NCI-H82 treated with DMSO at 0.1 percent for 48 hours (cell line): ENCODE data around the gene ESX1.
"Not testable (repeated sequence)": the region's sequence is repeated elsewhere in the genome, so short reads cannot be mapped to it uniquely, and the experiment has no call there.

ENCODE experiments used
- DNase-seq: peaks from one replicate; lab custom pipeline; 2025; ENCODE audit not compliant: unreplicated experiment; lab: John Stamatoyannopoulos, UW

Gene ESX1

GRCh38 chrX:104254442-104255115 lies at the start of gene ESX1:
ESX1 (minus strand) TSS chrX:104254933; CDS start chrX:104254849, 84 bp downstream.
- no peak for DNase-seq

- no peak for DNase-seq
These were observed 40.9 kb upstream of the ESX1 start for GRCh38 chrX:104295636-104296035.

GRCh38 chrX:104288961-104289360 lies 34.2 kb upstream of the ESX1 start:
- DNase-seq: no peak

DNA sequence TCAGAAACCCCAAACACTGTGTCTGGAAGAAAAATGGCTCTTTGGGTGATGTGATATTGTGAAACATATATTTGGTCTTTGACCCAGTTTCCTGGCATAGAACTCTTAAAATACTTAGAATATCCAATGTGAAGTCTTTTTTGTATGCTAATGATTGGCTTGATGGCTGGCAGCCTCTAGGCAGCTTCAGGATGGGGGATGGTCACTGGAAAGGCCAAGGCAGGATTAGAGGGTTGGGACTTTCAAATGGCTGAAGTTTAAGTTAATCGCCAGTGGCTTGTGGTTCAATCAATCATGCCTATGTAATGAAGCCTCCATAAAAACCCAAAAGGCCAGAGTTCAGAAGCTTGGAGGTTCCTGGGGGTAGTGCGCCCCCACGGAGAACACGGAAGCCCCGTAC lies 33.5 kb upstream of the ESX1 start:
- DNase-seq: no peak

DNA sequence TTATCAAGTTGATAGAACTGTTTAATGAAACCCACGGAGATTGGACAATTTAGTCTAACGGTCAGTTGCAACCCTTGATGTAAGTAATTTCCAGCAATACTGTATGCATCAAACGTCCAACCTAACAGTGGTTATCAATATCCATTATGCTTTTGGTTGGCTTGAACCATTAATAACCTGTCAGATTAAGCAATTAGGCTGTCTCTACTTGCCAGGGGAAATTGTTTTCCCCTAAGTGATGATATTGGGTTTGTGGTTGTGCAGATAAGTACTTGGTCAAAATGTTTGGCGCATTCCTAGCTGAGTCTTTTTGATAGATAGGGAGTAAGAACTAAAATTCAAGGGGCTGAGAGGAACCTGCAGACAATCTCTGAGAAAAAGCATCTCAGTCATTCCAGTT lies 30.5 kb upstream of the ESX1 start:
- no peak for DNase-seq

DNA sequence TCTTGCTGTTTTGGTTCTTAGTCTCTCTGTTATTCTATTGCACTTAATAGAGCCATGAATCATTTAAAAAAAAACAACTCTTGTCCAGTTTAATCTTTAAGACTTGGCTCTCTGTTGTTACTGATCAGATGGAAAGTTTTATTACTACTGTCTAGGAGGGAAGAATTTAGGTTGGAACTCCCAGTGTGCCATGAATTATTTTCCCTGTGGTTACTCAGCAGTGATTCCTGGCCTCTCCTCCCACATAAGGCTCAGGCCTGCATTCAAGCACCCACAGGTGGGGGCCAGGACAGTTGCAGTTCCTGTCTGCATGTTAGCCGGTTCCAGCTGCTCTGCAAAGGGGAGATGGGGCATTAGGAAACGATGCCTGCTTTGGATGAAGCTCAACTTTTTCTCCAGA lies 29.8 kb upstream of the ESX1 start:
- no peak for DNase-seq

DNA sequence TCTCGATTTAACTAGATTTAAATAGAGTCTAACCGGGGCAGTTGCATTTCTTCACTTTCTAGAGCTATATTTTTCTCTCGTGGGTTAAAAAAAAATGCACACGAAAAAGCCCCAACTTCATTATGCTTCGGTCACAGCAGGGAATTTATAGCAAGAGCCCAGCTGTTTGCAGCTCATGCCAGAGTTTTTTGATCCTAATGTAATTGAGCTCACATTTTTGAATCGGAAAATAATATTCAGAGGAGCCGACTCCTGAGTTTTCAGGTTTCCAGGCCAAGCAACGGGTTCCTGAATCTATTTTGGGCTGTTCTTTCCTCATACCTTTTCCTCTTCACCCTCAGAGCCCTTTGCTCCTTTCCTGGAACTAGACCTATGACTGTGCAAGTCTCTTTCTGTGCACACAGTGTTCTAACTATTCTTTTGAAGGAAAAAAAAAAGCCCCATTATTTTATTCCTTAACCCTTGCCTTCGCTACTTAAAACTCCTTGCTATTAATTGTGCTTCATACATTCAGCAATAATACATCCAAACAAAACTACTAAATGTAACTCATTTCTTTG lies 27.5 kb upstream of the ESX1 start:
- DNase-seq: no peak

- no peak for DNase-seq
These were observed 26.8 kb upstream of the ESX1 start for GRCh38 chrX:104281564-104281963.

- DNase-seq: no peak
These were observed 25.9 kb upstream of the ESX1 start for GRCh38 chrX:104280609-104281008.

DNA sequence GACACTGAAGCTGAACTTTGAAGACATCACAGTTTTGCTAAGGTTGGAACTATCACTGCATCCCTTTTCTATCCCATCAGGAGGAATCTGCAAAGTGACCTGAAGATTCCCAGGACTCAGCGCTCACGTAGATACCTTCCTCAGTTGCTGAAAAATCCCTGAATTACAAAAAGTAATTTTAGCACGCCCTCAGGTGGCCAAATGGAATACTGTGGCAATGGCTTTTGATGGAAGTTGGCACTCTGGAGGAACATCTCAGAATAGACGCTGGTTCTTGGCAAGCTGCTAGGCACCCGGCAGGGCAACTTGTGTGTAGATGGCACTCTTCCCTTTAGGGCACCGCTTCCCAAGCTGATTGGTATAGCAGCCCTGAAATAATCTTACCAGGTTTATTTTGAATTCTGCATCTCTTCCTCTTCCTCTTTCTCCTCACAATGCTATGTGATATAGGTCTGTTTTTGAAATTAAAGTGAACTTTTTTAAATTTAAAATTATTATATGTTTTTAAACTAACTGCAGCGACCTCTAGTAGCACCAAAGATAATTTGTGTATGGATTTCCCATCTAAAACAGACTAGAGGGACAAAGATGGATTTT lies 16.3 kb upstream of the ESX1 start:
- no peak for DNase-seq

DNA sequence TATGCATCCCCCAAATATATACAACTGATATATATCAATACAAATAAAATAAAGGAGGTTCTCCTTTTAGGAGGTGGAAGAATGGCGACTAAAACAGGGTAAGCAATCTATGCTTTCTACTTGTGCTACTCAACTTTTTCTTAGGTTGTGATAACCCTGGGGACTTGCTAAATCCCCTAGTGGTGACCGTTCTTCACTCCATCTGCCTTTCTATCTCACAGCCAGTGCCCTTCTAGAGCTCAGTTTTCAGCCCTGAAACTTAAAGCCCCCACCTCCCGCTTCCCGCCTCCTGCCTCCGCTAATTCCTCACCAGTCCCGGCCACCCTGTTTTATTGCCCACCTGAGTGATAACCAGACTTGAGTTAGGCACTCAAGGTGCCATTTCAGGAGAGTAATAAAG lies 15.5 kb upstream of the ESX1 start:
- no peak for DNase-seq

DNA sequence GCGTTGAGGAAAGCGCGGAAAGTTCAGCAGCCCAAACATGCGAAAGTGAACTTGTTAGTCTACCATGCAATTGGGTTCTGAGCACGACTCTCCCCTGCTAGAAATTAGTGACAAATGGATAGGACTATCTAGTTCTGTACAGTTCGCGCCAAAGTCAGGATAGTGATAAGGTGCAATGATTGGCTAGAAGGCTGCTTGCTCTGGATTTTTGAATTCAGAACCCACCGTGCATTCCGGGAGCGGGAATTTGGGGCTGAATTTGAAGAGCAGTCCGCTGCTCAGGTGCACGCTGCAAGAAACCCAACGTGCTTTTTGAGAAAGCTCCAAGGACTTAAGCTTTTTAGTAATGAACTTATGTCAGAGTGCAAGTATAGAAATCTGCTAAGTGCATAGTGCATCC lies 732 bp upstream of the ESX1 start:
- DNase-seq: no peak

DNA sequence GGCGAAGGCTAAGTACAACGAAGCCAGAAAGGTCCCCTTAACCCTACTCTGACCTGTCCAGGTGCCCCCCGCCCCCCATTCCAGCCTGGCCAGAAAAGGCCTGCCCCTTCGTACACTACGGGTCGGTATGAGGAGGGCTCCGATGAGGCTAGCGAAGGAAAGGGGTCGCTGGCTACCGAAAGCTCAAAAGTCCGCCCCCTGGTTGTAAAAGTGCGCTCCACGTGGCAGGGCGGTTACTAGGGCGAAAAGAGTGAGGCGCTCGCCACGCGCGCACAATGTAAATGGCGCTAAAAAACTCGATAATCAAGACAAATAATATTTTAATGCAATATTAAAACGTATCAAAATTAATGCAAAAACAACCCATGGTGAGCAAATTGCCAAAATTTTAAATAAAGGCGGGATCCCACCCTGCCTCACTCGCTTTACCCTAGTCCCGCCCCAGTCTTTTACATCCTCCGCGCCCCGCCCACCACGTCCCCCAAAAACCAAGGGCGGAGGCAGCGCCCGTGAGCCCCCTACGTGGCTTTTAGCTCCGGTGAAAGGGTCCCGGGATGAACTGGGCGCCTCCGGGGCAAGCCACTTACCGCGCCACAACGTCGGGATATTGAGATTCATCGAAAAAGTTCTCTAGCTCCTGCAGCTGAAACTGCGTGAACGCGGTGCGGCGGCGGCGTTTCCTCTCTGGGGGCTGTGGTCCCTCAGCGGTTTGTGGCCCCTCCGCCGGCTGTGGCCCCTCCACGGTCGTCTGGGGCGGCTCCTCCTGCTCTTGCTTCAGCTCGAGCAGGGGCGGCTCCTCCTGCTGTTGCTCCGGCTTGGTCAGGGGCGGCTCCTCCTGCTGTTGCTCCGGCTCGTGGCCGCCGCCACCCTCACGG lies 929 bp downstream of the ESX1 start:
- DNase-seq: no peak

- DNase-seq: no peak
These were observed 4.3 kb downstream of the ESX1 start for GRCh38 chrX:104250470-104250869.

DNA sequence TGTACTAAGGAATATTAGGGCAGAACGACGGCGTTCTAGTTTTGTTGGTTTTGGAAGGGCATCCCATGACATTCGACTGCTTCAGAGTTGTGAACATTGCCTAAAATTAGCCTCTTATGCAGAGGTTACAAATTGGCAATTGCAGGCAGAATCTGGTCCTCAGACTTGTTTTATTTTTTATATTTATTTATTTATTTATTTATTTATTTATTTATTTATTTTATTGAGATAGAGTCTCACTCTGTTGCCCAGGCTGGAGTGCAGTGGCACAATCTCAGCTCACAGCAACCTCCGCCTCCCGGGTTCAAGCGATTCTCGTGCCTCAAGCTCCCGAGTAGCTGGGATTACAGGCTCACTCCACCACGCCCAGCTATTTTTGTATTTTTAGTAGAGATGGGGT lies 24.7 kb downstream of the ESX1 start:
- DNase-seq: not testable (repeated sequence)

DNA sequence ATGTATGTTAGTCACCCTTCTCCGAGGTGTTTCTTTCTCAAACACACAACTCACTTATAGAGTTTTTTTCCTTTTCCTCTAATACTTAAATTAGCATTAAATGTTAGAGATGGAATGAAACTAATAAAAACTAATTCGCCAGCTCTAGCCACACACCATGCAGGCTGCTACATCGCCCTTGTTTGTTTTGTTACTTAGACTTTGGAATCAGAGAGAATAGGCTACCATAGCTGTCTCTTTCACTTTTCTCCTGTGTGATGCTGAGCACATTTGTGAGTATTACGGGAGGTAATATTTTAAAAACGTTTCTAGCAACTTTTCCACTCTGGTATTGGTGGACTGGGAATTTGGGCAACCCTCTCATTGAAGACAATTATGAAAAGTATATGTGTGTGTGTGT lies 43.5 kb downstream of the ESX1 start:
- no peak for DNase-seq

GRCh38 chrX:104205548-104205947 lies 49.2 kb downstream of the ESX1 start:
- no peak for DNase-seq
